ENCODE measurements around the gene ECE1. TPM values are rescaled to one million over a fixed set of nuclear protein-coding genes. Genes with fewer than 3 reads are reported as not detected.

The ECE1 gene
- polyA plus RNA-seq, 2 donors = 12.4 to 14.2 TPM

DNA sequence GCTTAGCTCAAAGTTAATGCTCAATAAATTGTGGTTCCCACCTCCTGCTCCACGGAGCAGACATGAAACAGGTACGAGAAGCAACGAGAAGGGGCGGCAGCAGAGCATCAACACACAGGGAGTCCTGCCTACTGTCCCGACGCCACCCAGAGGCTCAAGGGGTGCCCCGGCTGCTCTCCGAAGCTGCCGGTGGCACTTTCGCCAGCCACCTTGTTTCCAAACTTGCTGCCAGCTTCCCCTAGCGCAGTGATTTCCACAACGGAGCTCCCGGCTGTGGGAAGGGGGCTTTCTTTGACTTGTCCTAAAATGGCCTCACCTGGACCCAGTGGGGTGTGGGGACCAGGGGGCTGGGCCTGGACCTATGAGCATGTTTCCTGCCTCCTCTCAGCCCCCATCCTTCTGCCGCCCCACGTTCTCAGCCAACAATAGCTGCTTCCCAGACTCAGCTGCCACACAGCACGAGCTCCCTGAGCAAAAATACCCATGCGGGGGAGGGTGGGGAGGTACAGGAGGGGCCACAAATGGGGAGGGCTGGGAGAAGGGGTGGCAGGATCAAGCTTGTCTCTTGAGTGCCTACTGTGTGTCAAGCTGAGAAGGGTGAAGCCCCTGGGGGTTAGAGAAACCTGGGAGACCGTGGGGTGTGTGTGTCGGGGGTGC is 35.6 kb upstream of the ECE1 start:
- Histone ChIP-seq H3K4me1 (ENCODE audit: control insufficient read depth in 2 of 2, insufficient read depth in 2 of 2, low read length in 1 of 2) (peaks cover 23 to 30% of the 10 kb centered on the region in 2 donors), H3K27ac (ENCODE audit: low read depth in 2 of 2, low read length in 1 of 2) (peak overlapping the region; percentile 61 to 96), H3K36me3 (ENCODE audit: control insufficient read depth in 2 of 2, insufficient read depth in 2 of 2, low read length in 1 of 2) (no peaks in the 10 kb centered on the region), H3K4me3 (ENCODE audit: low read depth in 1 of 2, low read length in 2 of 2) (no peak overlapping the region), H3K27me3 (ENCODE audit: control insufficient read depth in 1 of 2, insufficient read depth in 2 of 2, low read length in 2 of 2) (no peaks in the 10 kb centered on the region), H3K9me3 (ENCODE audit: control insufficient read depth in 2 of 2, insufficient read depth in 1 of 2, low read depth in 1 of 2, low read length in 1 of 2) (no peaks in the 10 kb centered on the region)
- 61 to 72% methylated on average over 19 of the region's 19 CpGs for WGBS, 2 donors

DNA sequence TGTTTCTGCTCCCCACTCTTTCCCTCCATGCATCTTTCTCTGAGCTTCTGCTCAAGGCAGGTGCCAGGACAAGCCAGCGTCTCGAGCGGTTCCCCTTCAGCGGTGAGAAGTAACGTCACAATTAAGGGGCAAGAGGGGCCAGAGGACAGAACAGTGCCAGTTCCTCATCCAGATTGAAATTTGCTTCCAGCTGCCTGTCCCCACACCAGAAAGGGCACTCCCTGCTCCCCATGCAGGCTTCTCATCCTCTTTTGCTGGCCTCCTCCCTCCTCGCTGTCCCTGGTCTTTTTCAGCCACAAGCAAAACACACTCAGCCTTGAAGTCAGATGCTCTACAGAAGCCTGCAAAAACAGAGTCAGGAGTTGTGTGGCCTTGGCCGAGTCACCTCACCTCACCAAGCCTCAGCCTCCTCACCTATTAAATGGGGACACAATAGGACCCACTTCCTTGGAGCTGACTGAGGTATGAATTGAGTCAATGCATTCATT is 35.0 kb upstream of the ECE1 start:
- Histone ChIP-seq H3K36me3 (ENCODE audit: control insufficient read depth in 2 of 2, insufficient read depth in 2 of 2, low read length in 1 of 2) (no peaks in the 10 kb centered on the region), H3K9me3 (ENCODE audit: control insufficient read depth in 2 of 2, insufficient read depth in 1 of 2, low read depth in 1 of 2, low read length in 1 of 2) (no peaks in the 10 kb centered on the region), H3K4me1 (ENCODE audit: control insufficient read depth in 2 of 2, insufficient read depth in 2 of 2, low read length in 1 of 2) (peaks cover 23 to 30% of the 10 kb centered on the region in 2 donors), H3K27me3 (ENCODE audit: control insufficient read depth in 1 of 2, insufficient read depth in 2 of 2, low read length in 2 of 2) (no peaks in the 10 kb centered on the region), H3K4me3 (ENCODE audit: low read depth in 1 of 2, low read length in 2 of 2) (no peak overlapping the region), H3K27ac (ENCODE audit: low read depth in 2 of 2, low read length in 1 of 2) (peak overlapping the region; percentile 61 to 96)
- 53 to 57% methylated on average over 7 of the region's 7 CpGs for WGBS, 2 donors

DNA sequence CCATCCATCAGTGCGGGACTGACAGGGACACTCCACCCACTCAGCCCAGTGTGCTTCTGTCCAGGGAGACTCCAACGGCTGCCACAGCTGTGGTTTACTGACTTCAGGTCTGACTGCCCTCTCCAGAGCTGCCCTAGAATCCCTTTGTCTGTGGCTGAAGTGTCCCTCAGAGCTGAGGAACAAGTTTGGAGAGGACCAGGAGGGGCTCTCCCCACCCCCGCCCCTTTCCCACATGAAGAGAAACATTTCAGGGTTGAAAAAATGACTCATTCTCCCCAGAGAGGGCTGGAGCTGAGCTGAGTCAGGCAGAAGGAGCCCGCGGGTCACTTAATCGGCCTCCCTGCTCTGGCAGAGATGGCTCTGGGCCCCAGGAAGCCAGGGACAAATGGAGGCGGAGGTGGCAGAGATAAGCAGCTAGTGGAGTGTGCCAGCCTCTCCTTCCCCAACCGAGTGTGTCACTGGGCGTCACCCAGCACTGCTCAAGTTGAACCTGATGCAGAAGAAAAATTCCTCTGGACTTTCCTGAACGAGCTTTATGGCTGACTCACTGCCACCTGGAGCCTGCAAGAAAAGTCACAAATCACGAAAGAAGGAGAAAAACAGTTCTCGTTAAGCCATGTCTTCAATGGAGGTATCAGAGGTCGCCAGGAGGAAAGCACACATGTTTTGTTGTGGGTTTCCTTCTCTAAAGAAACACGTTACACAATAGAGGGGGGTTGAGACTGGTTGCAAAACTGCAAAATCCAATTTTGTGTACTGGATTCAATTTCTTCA is 34.3 kb upstream of the ECE1 start:
- 4 to 8% methylated on average over 14 of the region's 14 CpGs for WGBS, 2 donors
- Histone ChIP-seq H3K27me3 (ENCODE audit: control insufficient read depth in 1 of 2, insufficient read depth in 2 of 2, low read length in 2 of 2) (no peaks in the 10 kb centered on the region), H3K4me3 (ENCODE audit: low read depth in 1 of 2, low read length in 2 of 2) (no peak overlapping the region), H3K4me1 (ENCODE audit: control insufficient read depth in 2 of 2, insufficient read depth in 2 of 2, low read length in 1 of 2) (peaks cover 25 to 27% of the 10 kb centered on the region in 2 donors), H3K9me3 (ENCODE audit: control insufficient read depth in 2 of 2, insufficient read depth in 1 of 2, low read depth in 1 of 2, low read length in 1 of 2) (no peaks in the 10 kb centered on the region), H3K36me3 (ENCODE audit: control insufficient read depth in 2 of 2, insufficient read depth in 2 of 2, low read length in 1 of 2) (no peaks in the 10 kb centered on the region), H3K27ac (ENCODE audit: low read depth in 2 of 2, low read length in 1 of 2) (peak overlapping the region; percentile 61 to 96)

DNA sequence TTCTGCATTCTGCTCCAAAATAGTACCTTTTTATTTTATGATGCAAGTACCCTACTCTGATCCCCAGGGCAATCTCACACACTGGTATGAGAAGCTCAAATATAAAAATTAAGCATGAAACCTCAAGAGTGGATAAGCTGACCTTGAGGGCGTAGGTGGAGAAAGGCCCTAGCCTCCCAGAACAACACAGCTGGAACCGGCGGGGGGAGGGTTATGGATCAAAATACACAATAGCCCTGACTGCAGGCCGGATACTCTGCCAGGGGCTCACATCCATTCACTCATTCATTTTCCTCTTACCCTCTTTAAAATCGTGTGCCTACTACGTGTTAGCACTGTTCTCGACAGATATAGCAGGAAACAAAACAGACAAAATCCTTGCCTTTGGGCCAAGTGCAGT is 32.8 kb upstream of the ECE1 start:
- Histone ChIP-seq H3K4me3 (ENCODE audit: low read depth in 1 of 2, low read length in 2 of 2) (no peak overlapping the region), H3K9me3 (ENCODE audit: control insufficient read depth in 2 of 2, insufficient read depth in 1 of 2, low read depth in 1 of 2, low read length in 1 of 2) (no peaks in the 10 kb centered on the region), H3K4me1 (ENCODE audit: control insufficient read depth in 2 of 2, insufficient read depth in 2 of 2, low read length in 1 of 2) (peaks cover 25 to 26% of the 10 kb centered on the region in 2 donors), H3K27ac (ENCODE audit: low read depth in 2 of 2, low read length in 1 of 2) (peak overlapping the region; percentile 42 to 63), H3K36me3 (ENCODE audit: control insufficient read depth in 2 of 2, insufficient read depth in 2 of 2, low read length in 1 of 2) (no peaks in the 10 kb centered on the region), H3K27me3 (ENCODE audit: control insufficient read depth in 1 of 2, insufficient read depth in 2 of 2, low read length in 2 of 2) (no peaks in the 10 kb centered on the region)
- WGBS, 2 donors = 34 to 37% methylated on average over 7 of the region's 7 CpGs

- no peaks in the 10 kb centered on the region for H3K9me3 ChIP-seq (ENCODE audit: control insufficient read depth in 2 of 2, insufficient read depth in 1 of 2, low read depth in 1 of 2, low read length in 1 of 2)
- no peak overlapping the region for H3K4me3 ChIP-seq (ENCODE audit: low read depth in 1 of 2, low read length in 2 of 2)
- peak overlapping the region; percentile 42 to 63 for H3K27ac ChIP-seq (ENCODE audit: low read depth in 2 of 2, low read length in 1 of 2)
- no peaks in the 10 kb centered on the region for H3K27me3 ChIP-seq (ENCODE audit: control insufficient read depth in 1 of 2, insufficient read depth in 2 of 2, low read length in 2 of 2)
- 52 to 62% methylated on average over 6 of the region's 6 CpGs for WGBS, 2 donors
- no peaks in the 10 kb centered on the region for H3K36me3 ChIP-seq (ENCODE audit: control insufficient read depth in 2 of 2, insufficient read depth in 2 of 2, low read length in 1 of 2)
- peaks cover 25 to 26% of the 10 kb centered on the region in 2 donors for H3K4me1 ChIP-seq (ENCODE audit: control insufficient read depth in 2 of 2, insufficient read depth in 2 of 2, low read length in 1 of 2)
Observed at GRCh38 chr1:21322681-21323016, 32.4 kb upstream of the ECE1 start.

DNA sequence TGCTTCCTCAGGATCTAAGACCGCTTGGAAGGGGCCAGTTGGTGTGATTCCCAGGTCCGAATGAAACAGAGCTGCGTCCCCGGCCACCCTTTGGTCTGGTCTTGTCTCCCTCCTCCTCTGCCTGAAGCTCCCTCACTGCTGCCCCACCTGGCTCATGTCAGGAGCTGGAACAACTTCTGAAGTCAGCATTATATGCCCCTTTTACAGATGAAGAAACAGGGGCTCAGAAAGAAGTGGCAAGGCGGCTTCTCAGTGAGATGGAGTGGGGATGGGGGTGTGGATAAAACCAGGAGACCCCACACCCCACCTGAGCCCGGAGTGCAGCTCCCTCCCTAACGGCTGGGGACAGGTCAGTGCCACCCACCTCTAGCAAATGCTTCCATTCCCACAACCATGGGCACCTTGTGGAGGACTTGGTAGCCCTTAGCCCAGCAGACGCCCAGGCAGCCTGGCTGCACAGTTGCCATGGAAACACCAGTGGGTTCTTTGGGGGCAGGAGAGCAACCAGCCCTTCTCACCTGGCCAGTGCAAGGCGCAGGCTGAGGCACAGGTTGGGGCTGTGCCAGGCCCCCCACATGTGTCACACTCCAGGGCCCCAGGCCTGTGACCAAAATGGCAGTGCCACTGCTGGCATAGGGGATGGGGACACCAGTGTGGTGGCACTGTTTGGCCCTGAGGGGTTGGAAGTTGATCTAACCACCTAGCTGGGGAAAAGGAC is 31.9 kb upstream of the ECE1 start:
- H3K4me3 ChIP-seq (ENCODE audit: low read depth in 1 of 2, low read length in 2 of 2) = no peak overlapping the region
- 83 to 94% methylated on average over 9 of the region's 9 CpGs for WGBS, 2 donors
- no peaks in the 10 kb centered on the region for H3K36me3 ChIP-seq (ENCODE audit: control insufficient read depth in 2 of 2, insufficient read depth in 2 of 2, low read length in 1 of 2)
- H3K9me3 ChIP-seq (ENCODE audit: control insufficient read depth in 2 of 2, insufficient read depth in 1 of 2, low read depth in 1 of 2, low read length in 1 of 2) = no peaks in the 10 kb centered on the region
- H3K27me3 ChIP-seq (ENCODE audit: control insufficient read depth in 1 of 2, insufficient read depth in 2 of 2, low read length in 2 of 2) = no peaks in the 10 kb centered on the region
- H3K27ac ChIP-seq (ENCODE audit: low read depth in 2 of 2, low read length in 1 of 2) = peak overlapping the region; percentile 42 to 63
- H3K4me1 ChIP-seq (ENCODE audit: control insufficient read depth in 2 of 2, insufficient read depth in 2 of 2, low read length in 1 of 2) = peaks cover 21 to 24% of the 10 kb centered on the region in 2 donors

DNA sequence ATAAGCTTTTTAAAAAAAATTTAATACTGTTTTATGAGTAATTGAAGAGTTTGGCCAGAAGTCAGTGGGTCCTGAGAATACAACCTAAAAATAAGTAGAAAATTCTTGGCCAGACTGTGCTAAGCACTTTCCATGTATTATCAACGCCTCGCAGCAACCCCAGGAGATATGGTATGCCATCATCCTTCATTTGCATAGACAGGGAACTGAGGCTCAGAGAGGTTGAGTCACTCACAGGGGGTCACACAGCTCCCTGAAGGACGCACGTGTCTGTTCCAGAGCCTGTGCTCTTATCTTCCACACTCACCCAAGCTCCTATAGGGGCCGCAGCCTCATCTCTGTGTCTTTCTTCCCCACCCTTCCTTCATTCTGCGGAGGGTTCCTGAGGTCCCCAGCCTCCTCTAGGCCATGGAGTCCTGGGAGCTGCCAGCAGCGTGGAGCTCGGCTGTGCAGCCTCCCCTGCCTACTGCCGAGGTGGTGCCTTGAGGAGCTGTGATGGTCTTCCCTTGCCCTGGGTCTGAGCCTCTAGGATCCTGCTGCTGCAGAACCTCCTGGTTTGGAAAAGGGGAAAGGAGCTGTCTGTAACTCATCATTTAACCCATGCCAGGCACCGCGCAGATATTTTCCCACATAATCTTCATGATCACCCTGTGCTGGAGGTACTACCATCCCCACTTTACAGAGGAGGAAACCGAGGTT is 30.3 kb upstream of the ECE1 start:
- peaks cover 11 to 17% of the 10 kb centered on the region in 2 donors for H3K4me1 ChIP-seq (ENCODE audit: control insufficient read depth in 2 of 2, insufficient read depth in 2 of 2, low read length in 1 of 2)
- H3K9me3 ChIP-seq (ENCODE audit: control insufficient read depth in 2 of 2, insufficient read depth in 1 of 2, low read depth in 1 of 2, low read length in 1 of 2) = no peaks in the 10 kb centered on the region
- H3K27me3 ChIP-seq (ENCODE audit: control insufficient read depth in 1 of 2, insufficient read depth in 2 of 2, low read length in 2 of 2) = no peaks in the 10 kb centered on the region
- no peaks in the 10 kb centered on the region for H3K36me3 ChIP-seq (ENCODE audit: control insufficient read depth in 2 of 2, insufficient read depth in 2 of 2, low read length in 1 of 2)
- no peak overlapping the region for H3K4me3 ChIP-seq (ENCODE audit: low read depth in 1 of 2, low read length in 2 of 2)
- peak overlapping the region; percentile 73 to 80 for H3K27ac ChIP-seq (ENCODE audit: low read depth in 2 of 2, low read length in 1 of 2)
- 82 to 85% methylated on average over 12 of the region's 12 CpGs for WGBS, 2 donors

GRCh38 chr1:21319447-21320407 is 29.5 kb upstream of the ECE1 start:
- peaks cover 6 to 11% of the 10 kb centered on the region in 2 donors for H3K4me1 ChIP-seq (ENCODE audit: control insufficient read depth in 2 of 2, insufficient read depth in 2 of 2, low read length in 1 of 2)
- no peaks in the 10 kb centered on the region for H3K9me3 ChIP-seq (ENCODE audit: control insufficient read depth in 2 of 2, insufficient read depth in 1 of 2, low read depth in 1 of 2, low read length in 1 of 2)
- H3K27ac ChIP-seq (ENCODE audit: low read depth in 2 of 2, low read length in 1 of 2) = peak overlapping the region; percentile 73 to 80
- no peaks in the 10 kb centered on the region for H3K27me3 ChIP-seq (ENCODE audit: control insufficient read depth in 1 of 2, insufficient read depth in 2 of 2, low read length in 2 of 2)
- H3K4me3 ChIP-seq (ENCODE audit: low read depth in 1 of 2, low read length in 2 of 2) = no peak overlapping the region
- no peaks in the 10 kb centered on the region for H3K36me3 ChIP-seq (ENCODE audit: control insufficient read depth in 2 of 2, insufficient read depth in 2 of 2, low read length in 1 of 2)
- WGBS, 2 donors = 61 to 67% methylated on average over 24 of the region's 24 CpGs

Data from esophagus (tissue), 2 donors.